Measurements from ENCODE around the gene C11orf24.

GRCh38 chr11:68296344-68297051 lies 24.7 kb upstream of the C11orf24 start:
- no peak for TF ChIP-seq USF2 (IDR thresholded peaks at IDR 0.05; ENCODE audit: low read depth, low read length)
- no peak for TF ChIP-seq CEBPB (IDR thresholded peaks at IDR 0.05; ENCODE audit: low read depth, low read length)
- no peak for TF ChIP-seq MAFK (IDR thresholded peaks at IDR 0.05; ENCODE audit: low read depth, low read length)
